GM18870 (cell line): Measurements from ENCODE around the gene MAGI1.
"Not testable (repeated sequence)": the region's sequence is repeated elsewhere in the genome, so short reads cannot be mapped to it uniquely, and the experiment has no call there.

Experiments
- ATAC-seq: cut with Tn5 transposase; IDR thresholded peaks from one replicate; pipeline ENCODE4 v1.9.1; 2021; ENCODE audit warnings: moderate library complexity; ENCODE audit not compliant: unreplicated experiment

The MAGI1 gene

GRCh38 chr3:65886391-65886790, 152.3 kb downstream of the MAGI1 start:
- ATAC-seq: no peak

DNA sequence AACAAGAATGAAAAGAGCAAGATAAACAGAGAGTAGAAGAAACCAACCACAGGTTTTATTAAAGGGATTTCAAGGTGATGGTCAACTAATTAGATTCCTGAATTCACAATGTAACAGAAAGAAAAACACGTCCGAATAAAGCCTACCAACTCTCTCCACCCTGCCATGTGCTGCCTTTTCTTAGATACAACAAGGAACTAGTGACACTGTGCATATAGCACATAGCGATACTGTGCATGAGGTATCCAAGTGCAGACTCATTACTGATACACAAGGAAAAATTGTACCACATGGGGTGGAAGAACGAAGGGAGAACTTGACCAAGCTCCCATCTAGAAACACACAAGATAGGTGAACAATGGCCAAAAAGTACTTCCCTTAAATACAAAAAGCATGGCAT, 154.6 kb downstream of the MAGI1 start:
- no peak for ATAC-seq

GRCh38 chr3:65883613-65884012, 155.1 kb downstream of the MAGI1 start:
- ATAC-seq: no peak

GRCh38 chr3:65880350-65880749, 158.4 kb downstream of the MAGI1 start:
- ATAC-seq: no peak

- ATAC-seq: no peak
These were observed 159.3 kb downstream of the MAGI1 start for GRCh38 chr3:65879372-65879771.

DNA sequence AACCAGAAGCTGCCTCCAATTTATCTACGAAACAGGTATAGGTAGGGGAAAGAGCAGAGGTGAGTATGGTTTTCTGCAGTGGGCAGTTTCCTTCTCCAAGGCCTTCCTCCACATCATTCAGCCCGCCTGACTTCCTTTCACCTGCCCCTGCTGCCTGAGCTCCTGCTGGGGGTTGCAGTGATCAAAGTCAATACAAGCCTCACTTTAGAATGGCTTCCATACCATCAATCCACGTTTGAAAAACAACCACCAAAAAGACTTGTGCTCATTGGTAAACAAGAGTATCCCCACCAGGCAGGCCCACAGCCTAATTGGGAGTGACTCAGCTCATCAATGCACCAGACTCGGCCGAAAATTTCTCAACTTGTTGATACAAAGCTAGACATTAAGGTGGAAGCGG, 159.9 kb downstream of the MAGI1 start:
- ATAC-seq: no peak

GRCh38 chr3:65877160-65877559, 161.6 kb downstream of the MAGI1 start:
- no peak for ATAC-seq

DNA sequence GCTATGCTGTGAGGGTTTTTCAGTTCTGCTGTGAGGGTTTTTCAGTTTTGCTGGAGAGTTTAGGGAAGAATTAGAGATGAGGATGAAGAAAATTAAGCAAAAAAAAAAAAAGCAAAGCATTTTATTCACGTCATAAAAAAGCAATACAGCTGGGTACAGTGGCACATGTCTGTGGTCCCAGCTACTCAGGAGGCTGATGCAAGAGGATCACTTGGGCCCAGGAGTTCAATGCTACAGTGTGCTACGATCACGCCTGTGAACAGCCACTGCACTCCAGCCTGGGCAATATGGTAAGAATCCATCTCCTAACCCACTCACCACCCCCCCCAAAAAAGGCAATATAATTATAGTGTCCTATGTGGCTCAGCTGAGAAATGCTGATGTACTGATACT, 162.7 kb downstream of the MAGI1 start:
- no peak for ATAC-seq

GRCh38 chr3:65875393-65876027, 163.2 kb downstream of the MAGI1 start:
- no peak for ATAC-seq

- no peak for ATAC-seq
These were observed 164.8 kb downstream of the MAGI1 start for GRCh38 chr3:65873869-65874268.

DNA sequence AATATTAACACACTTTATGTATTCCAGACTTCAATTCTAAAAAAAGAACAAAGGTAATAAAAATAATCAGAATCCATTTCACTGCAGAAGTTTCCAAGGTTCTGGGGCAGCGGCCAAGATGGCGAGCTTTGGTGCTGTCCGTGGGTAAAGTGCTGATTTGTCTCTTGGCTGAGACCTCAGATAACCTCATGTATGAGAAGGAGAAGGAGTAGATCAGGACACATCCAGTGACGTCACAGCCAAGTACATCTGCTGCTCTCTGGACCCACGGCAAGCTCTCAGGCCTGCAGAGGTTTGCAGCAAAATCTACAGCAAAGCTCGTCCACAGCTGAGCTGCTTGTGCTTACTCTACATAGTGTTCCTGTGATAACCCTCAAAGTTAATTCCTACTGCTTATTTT, 165.7 kb downstream of the MAGI1 start:
- ATAC-seq: no peak

- no peak for ATAC-seq
These were observed 167.2 kb downstream of the MAGI1 start for GRCh38 chr3:65871305-65872141.

DNA sequence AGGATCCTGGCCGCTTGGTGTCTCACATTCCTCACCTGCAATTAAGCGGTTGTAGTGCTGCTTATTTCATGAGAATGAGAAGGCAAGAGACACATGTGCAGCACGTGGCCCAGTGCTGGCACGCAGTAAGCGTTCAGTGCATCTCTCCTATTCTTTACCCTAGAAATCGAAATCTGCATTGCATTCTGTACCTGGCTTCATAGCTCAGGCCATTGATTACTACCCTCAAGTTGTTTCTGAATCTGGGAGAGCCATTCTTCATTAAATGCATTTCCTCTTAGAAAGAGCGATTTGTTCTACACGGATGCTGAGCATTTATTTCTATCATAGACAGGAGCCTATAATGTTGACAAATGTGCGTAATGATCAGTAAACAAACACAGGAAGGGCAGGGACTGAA, 168.9 kb downstream of the MAGI1 start:
- ATAC-seq: no peak

- no peak for ATAC-seq
These were observed 171.1 kb downstream of the MAGI1 start for GRCh38 chr3:65867463-65868210.

GRCh38 chr3:65864357-65864904, 174.3 kb downstream of the MAGI1 start:
- ATAC-seq: no peak

DNA sequence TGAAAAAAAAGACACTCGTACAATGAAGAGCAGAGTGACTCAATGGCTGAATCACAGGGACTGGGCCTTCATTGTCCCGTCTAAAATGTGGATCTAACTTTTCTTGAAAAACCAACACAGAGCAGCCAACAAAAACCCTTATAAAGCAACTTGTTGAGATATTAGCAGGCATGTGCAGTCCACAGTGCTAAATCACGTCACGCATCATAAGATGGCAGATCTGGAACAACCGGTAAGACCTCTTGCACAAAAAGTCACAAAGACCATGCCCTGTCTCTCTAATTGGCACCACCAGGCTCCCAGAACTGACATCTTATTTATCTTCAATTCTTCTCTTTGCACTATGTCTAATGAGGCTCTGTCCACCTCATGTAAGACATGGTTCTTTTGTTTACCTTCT, 177.0 kb downstream of the MAGI1 start:
- no peak for ATAC-seq

DNA sequence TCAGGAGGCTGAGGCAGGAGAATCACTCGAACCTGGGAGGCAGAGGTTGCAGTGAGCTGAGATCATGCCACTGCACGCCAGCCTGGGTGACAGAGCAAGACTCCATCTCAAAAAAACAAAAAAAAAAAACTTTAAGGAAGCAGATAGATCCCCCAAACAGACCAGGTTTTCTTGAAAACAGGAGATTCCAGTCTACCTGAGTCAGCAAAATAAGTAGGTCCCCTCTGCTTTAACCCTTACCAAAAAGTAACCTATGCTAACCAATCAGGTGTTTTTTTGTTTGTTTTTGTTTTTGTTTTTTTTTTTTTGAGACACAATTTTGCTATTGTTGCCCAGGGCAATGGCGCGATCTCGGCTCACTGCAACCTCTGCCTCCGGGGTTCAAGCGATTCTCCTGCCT, 179.1 kb downstream of the MAGI1 start:
- not testable (repeated sequence) for ATAC-seq

DNA sequence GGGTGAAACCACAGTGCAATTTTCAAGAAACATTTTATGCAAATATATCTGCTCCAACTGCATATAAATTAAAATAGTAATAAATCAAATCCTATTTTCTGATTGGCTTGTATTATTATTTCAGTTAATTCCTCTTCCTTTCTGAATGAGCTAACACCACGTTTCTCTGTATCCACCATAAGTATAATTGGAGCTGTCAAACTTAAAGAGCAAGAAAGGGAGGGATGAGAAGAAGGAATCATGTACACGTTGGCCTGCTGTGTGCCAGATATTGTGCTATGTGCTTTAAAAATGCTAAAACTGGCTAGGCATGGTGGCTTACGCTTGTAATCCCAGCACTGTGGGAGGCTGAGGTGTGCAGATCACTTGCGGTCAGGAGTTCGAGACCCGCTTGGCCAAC, 180.0 kb downstream of the MAGI1 start:
- no peak for ATAC-seq

DNA sequence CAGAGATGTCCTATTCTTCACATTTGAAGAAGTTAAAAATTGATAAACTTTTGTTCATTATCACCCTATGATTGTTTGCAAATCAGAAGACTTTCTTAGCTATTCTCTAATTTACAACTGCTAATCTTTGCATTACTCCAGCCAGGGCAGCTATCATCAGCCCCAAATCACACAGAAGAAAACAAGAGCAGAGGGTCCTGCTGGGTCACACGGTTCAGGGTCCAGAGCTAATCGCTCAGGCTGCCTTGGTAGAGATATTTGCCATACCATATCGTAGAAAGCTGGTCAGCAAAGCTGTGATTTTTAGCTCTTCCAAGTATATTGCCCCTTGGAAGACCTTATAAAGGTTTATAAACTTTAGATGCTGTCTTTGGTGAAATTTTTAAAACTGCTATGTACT, 181.4 kb downstream of the MAGI1 start:
- no peak for ATAC-seq

DNA sequence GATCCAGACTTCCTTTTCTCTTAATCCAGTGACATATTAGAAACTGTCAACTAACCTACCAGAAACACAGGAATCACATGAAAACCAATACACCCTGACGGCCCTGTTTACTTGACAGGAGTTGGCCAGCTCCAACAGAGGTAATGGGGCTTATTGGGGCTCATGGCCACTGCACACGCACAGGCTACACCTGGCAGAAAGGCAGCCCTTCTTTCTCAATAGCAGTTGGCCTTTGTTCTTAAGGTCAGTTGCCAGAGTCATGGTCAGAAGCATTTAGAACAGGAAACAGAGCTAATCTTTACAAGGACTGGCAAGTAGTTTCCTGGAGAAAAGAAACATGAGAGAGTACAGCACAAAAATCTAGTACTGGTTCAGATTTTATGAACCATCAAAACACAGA, 181.8 kb downstream of the MAGI1 start:
- no peak for ATAC-seq

- no peak for ATAC-seq
These were observed 183.2 kb downstream of the MAGI1 start for GRCh38 chr3:65855370-65856100.
